RPMI7951 (cell line): ENCODE measurements around the gene ADSL. TPM values are rescaled to one million over a fixed set of nuclear protein-coding genes. Genes with fewer than 3 reads are reported as not detected.
"Not testable (repeated sequence)": the region's sequence is repeated elsewhere in the genome, so short reads cannot be mapped to it uniquely, and the experiment has no call there.

Source experiments
- DNase-seq: peaks from one replicate; pipeline ENCODE4 v3.0.0-alpha.2; 2012; ENCODE audit warnings: low read depth
- total RNA-seq: library from RNA; depleted of rRNA; stranded (reverse); fragments of >200 nt; shearing (Covaris generic); gene quantifications from 2 replicates; pipeline ENCODE4 v1.2.3, GENCODE V29; 2014

Gene ADSL
- total RNA-seq, 1 experiment from 2014 or later, result 129 TPM

- DNase-seq, result no peak
Measured at GRCh38 chr22:40367342-40367741, 21.0 kb downstream of the ADSL start.

GRCh38 chr22:40368016-40368415 lies 21.7 kb downstream of the ADSL start:
- no peak for DNase-seq

DNA sequence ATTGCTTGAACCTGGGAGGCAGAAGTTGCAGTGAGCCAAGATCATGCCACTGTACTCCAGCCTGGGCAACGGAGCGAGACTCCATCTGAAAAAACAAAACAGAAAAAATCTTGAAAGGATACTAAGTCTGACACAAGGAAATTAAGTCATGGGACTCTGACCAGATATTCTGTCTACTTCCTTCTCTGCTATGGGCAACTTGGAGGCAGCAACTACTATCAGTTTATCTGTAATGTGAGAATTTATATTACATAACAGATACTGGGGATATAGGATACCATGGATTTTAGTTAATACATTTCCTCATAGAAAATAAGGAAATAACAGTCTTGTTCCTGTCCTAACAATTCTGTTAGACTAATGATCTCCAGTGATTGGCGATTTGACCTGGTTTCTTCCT lies 22.5 kb downstream of the ADSL start:
- no peak for DNase-seq

DNA sequence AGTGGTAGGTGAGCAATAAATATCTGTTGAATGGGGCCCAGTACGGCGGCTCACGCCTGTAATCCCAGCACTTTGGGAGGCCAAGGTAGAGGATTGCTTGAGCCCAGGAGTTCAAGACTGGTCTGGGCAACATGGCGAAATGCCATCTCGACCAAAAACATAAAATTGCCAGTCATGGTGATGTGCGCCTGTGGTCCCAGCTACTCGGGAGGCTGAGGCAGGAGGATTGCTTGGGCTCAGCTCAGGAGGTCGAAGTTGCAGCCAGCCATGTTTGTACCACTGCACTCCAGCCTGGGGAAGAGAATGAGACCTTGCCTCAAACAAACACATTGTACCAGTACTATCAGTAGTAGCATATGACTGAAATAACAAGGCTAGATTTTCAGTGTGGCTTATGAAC lies 28.3 kb downstream of the ADSL start:
- no peak for DNase-seq

- DNase-seq, result no peak
Measured at GRCh38 chr22:40376149-40376548, 29.8 kb downstream of the ADSL start.

DNA sequence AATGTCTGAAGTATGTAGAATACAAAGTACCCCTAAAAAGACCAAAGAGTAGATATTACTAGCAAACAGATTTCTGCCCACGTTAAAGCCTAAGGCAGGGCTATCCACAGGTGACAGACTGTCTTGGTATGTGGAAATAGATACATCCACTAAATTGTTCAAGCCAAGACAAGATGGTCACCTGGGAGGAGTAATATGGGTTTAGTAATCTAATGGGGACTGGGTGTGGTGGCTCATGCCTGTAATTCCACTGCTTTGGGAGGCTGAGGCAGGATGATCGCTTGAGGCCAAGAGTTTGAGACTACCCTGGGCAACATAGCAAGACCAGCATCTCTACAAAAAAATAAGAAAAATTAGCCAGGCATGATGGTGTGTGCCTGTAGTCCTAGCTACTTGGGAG lies 31.6 kb downstream of the ADSL start:
- DNase-seq, result no peak

DNA sequence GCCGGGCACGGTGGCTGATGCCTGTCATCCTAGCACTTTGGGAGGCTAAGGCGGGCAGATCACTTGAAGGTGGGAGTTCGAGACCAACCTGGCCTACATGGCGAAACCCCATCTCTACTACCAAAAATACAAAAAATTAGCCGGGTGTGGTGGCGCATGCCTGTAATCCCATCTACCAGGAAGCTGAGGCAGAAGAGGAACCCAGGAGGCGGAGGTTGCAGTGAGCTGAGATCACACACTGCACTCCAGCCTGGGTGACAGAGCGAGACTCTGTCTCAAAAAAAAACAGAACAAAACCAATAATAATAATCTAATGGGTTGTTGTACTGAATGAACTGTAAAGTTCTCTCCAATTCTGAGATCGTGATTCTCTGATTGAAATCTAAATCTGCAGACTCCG lies 32.1 kb downstream of the ADSL start:
- not testable (repeated sequence) for DNase-seq

DNA sequence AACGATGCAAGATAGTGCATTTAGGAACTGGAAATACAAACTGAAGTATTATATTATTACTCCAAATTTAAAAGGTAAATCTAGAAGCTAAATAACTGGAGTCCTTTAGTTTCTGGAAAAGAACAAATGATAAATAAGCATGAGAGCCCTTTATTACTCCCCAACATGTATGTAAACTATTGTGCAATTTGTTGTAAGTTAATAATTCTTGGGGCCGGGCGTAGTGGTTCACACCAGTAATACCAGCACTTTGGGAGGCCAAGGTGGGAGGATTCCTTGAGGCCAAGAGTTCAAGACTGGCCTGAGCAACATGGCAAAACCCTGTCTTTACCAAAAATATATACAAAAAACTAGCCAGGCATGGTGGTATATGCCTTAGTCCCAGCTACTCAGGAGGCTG lies 35.2 kb downstream of the ADSL start:
- no peak for DNase-seq

GRCh38 chr22:40383905-40384304 lies 37.6 kb downstream of the ADSL start:
- peak; percentile 67 for DNase-seq

GRCh38 chr22:40385036-40385782 lies 38.9 kb downstream of the ADSL start:
- no peak for DNase-seq

GRCh38 chr22:40387746-40388145 lies 41.4 kb downstream of the ADSL start:
- no peak for DNase-seq

GRCh38 chr22:40388231-40388630 lies 41.9 kb downstream of the ADSL start:
- no peak for DNase-seq

GRCh38 chr22:40391417-40391816 lies 45.1 kb downstream of the ADSL start:
- no peak for DNase-seq

DNA sequence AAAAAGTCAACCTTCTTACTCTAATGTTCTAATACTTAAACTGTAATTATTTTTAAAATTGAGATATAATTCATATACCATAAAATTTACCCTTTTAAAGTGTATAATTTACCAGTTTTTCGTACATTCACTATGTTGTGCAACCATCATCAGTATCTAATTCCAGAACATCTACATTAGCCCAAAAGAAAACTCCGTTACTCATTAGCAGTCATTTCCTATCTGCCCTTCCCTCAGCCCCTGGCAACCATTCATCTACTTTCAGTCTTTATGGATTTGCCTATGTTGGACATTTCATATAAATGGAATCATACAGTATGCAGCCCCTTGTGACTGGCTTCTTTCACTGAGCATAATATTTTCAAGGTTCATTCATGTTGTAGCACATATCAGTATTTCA lies 46.3 kb downstream of the ADSL start:
- DNase-seq, result no peak

DNA sequence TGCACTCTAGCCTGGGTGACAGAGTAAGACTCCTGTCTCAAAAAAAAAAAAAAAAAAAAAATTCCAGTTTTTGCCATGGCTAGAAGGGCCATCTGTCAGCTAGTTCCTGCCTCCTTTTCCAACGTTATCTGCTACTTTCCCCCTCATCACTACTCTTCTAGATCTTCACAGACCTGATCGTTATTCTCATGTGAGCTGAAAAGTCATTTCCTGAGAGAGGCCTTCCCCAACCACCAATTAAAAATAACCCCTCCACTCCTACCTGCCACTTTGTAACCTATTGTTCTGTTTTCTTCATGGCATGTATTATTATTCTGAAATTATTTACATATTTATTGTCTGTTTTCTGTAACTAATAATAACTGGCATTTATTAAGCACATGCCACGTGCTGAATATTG lies 48.3 kb downstream of the ADSL start:
- DNase-seq, result no peak

GRCh38 chr22:40395607-40396006 lies 49.3 kb downstream of the ADSL start:
- DNase-seq, result no peak

GRCh38 chr22:40396882-40397281 lies 50.6 kb downstream of the ADSL start:
- no peak for DNase-seq

- no peak for DNase-seq
Measured at GRCh38 chr22:40397396-40397795, 51.1 kb downstream of the ADSL start.

- DNase-seq, result no peak
Measured at GRCh38 chr22:40399621-40400020, 53.3 kb downstream of the ADSL start.

- DNase-seq, result no peak
Measured at GRCh38 chr22:40400159-40400558, 53.9 kb downstream of the ADSL start.

DNA sequence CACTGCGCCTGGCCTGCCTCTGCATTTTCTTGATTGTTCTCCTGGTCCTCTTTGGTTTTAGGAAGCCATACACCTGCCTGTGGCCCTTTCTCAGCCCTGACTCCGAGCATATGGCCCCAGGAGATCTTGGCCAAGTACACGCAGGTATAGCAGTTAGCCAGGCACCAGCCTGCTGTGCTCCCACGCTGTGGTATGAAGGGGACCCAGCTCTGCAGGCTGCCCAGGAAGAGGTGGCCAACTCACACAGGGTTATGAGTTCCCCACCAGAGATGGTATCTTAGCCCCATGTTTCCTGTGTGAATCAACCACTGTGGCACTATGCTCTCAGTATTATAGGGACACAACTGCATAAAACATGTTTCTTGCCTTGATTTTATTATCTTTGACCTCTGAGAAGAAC lies 55.2 kb downstream of the ADSL start:
- no peak for DNase-seq

DNA sequence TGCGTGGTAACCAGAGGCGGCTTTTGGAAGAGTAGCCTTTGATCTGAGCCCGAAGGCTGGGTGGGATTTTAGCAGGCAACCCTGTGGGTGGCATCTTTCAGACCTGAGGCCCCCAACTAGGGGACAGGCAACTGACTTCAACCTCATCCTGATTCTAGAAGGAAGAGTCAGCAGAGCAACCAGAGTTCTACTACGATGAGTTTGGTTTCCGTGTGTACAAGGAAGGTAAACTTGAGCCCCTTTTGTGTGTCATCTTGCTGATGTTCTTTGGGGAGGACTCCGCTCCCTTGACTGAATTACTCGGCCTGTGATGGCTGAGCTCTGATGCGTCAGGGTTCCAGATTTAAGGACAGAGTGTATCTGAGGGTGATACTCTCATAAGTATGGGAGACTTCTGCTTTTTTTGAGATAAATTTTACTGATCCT lies 55.7 kb downstream of the ADSL start:
- no peak for DNase-seq

DNA sequence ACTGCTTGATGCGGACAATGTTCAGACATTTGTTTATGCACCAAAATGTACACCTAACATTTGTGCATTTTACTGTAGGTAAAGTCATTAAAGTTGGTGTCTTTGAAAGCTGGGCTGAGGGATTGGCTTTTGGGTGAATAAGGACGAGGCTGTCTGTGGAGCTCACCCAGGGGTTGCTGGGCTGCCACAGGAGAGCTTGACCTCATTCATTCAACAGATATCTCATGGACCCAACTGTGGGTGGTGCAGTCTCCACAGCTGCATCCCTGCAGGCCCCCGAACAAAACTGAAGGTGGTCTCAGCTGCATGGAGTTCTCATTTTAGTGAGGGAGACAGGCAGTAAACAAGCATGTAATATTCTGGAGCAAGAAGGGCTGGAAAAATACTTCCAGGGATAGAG lies 56.8 kb downstream of the ADSL start:
- no peak for DNase-seq

- DNase-seq, result no peak
Measured at GRCh38 chr22:40403651-40404050, 57.4 kb downstream of the ADSL start.
